K562 (cell line): ENCODE measurements around the gene ERN1. TPM values are rescaled to one million over a fixed set of nuclear protein-coding genes. Genes with fewer than 3 reads are reported as not detected.

Source experiments
- ATAC-seq: fragments of 200-7000 bp; cut with Tn5 transposase; 3 replicates; pipeline ENCODE4 v1.9.1; 2020; ENCODE audit warnings: moderate library complexity
- BruUV-seq: library from RNA; stranded (reverse); fragments of 400-500 nt; replicated peaks from 2 replicates; lab custom pipeline; 2021; lab: Mats Ljungman, UMichigan
- CTCF ChIA-PET: fragments of 300-600 bp; formaldehyde crosslinking; extraction: SDS; loops from one replicate; lab custom pipeline; 2021; ENCODE audit warnings: low intra/inter-chr PET ratio; lab: Yijun Ruan, JAX
- POLR2A ChIA-PET: fragments of 300-600, 350-650 bp; sonication (Branson Sonifier 250); formaldehyde crosslinking; extraction: SDS; loops from one replicate; lab custom pipeline; 2021; ENCODE audit warnings: antibody characterized with exemption, inconsistent platforms; lab: Yijun Ruan, JAX
- DNase-seq, 4 experiments: peaks; one replicate each; pipeline versions ENCODE4 v3.0.0 to v3.0.0-alpha.2; 2011 to 2018; ENCODE audit warnings: low spot score in 3 of 4, mixed read lengths in 3 of 4; ENCODE audit errors: extremely low read depth in 1 of 4
- FAIRE-seq: peaks from 2 replicates; lab custom pipeline; 2011; peaks lifted over from hg19 to GRCh38; lab: Jason Lieb, UNC
- H2AFZ ChIP-seq: 2 replicates; pipeline ENCODE4 v1.6.0; 2011; ENCODE audit warnings: low read depth, low read length, control low read depth, inconsistent platforms
- H3K27ac ChIP-seq: fragments of 200-600 bp; 3 replicates; pipeline ENCODE4 v1.8.0; 2011; ENCODE audit warnings: low read depth, mild to moderate bottlenecking, control low read depth, inconsistent platforms, low read length, moderate library complexity, mixed read lengths; ENCODE audit errors: extremely low read depth
- H3K27me3 ChIP-seq, 2 experiments: fragments of 300-600 bp in 1 of 2; 2 replicates in 1 of 2; 3 replicates in 1 of 2; pipeline versions ENCODE4 v1.6.0 to v1.8.0; 2011; ENCODE audit warnings: inconsistent platforms in 2 of 2, low read length in 2 of 2, mild to moderate bottlenecking in 1 of 2, mixed read lengths in 1 of 2, moderate library complexity in 1 of 2; ENCODE audit not compliant: control insufficient read depth in 2 of 2, insufficient read depth in 2 of 2
- H3K36me3 ChIP-seq: fragments of 300-600 bp; 3 replicates; pipeline ENCODE4 v1.8.0; 2011; ENCODE audit warnings: mild to moderate bottlenecking, low read length, inconsistent platforms; ENCODE audit not compliant: control insufficient read depth, insufficient read depth
- H3K4me1 ChIP-seq, 2 experiments: fragments of 200-600 bp in 1 of 2; replicated peaks in 1 of 2; 2 replicates in 1 of 2; 3 replicates in 1 of 2; pipeline versions ENCODE4 v1.5.1 to v1.8.0; 2011; ENCODE audit warnings: inconsistent platforms in 2 of 2, low read length in 2 of 2, mild to moderate bottlenecking in 1 of 2, mixed read lengths in 1 of 2, moderate library complexity in 1 of 2; ENCODE audit not compliant: control insufficient read depth in 2 of 2, insufficient read depth in 2 of 2
- H3K4me2 ChIP-seq: 2 replicates; pipeline ENCODE4 v1.6.1; 2011; ENCODE audit warnings: low read length, control low read depth, inconsistent platforms, mixed read lengths; ENCODE audit not compliant: insufficient read depth
- H3K4me3 ChIP-seq: fragments of 200-600 bp; sonication (generic), shearing (Covaris generic); 2 replicates; pipeline ENCODE4 v1.5.1; 2016; ENCODE audit warnings: control low read depth, inconsistent platforms
- H3K79me2 ChIP-seq: fragments of 200-600 bp; 3 replicates; pipeline ENCODE4 v1.8.0; 2011; ENCODE audit warnings: low read length, inconsistent platforms; ENCODE audit not compliant: control insufficient read depth, insufficient read depth
- H3K9ac ChIP-seq, 2 experiments: 2 replicates each; pipeline versions ENCODE4 v1.6.0 to v1.6.1; 2011; ENCODE audit warnings: low read depth in 2 of 2, low read length in 2 of 2, control low read depth in 1 of 2, inconsistent platforms in 1 of 2, mild to moderate bottlenecking in 1 of 2, mixed read lengths in 1 of 2; ENCODE audit not compliant: insufficient read depth in 1 of 2
- H3K9me1 ChIP-seq: one replicate; pipeline ENCODE4 v1.6.0; 2011; ENCODE audit warnings: inconsistent platforms, mild to moderate bottlenecking, low read length, moderate library complexity; ENCODE audit not compliant: control insufficient read depth, insufficient read depth
- H3K9me3 ChIP-seq: replicated peaks from 2 replicates; pipeline ENCODE4 v1.5.1; 2011; ENCODE audit warnings: low read depth, low read length, inconsistent platforms; ENCODE audit not compliant: control insufficient read depth, insufficient read depth
- H4K20me1 ChIP-seq: replicated peaks from 2 replicates; pipeline ENCODE4 v1.6.1; 2011; ENCODE audit warnings: low read length, inconsistent platforms, mixed read lengths; ENCODE audit not compliant: control insufficient read depth, insufficient read depth
- BCLAF1 ChIP-seq, 2 experiments: fragments of 450-650 bp in 1 of 2; IDR thresholded peaks; 2 replicates each; pipeline ENCODE4 v1.6.1; 2011 to 2017; ENCODE audit warnings: low read depth in 2 of 2, antibody characterized with exemption in 1 of 2, borderline replicate concordance in 1 of 2, low read length in 1 of 2, mild to moderate bottlenecking in 1 of 2, mixed read lengths in 1 of 2; ENCODE audit not compliant: control insufficient read depth in 1 of 2
- FOXM1 ChIP-seq, 2 experiments: fragments of 450-650 bp in 1 of 2; sonication (generic) in 1 of 2; formaldehyde crosslinking in 1 of 2; IDR thresholded peaks; 2 replicates each; pipeline versions ENCODE4 v1.6.1 to v1.9.0; 2017 to 2022; ENCODE audit warnings: low read depth in 2 of 2, mild to moderate bottlenecking in 2 of 2, missing genetic modification reagents in 1 of 2, moderate library complexity in 1 of 2
- GMEB1 ChIP-seq: fragments of 250-450 bp; sonication (Bioruptor Pico); IDR thresholded peaks from 2 replicates; pipeline ENCODE4 v1.4.0; 2020; ENCODE audit warnings: mild to moderate bottlenecking
- HINFP ChIP-seq: fragments of 450-650 bp; conservative IDR thresholded peaks from 2 replicates; pipeline ENCODE4 v1.6.1; 2016; ENCODE audit warnings: missing genetic modification characterization, low read depth, mild to moderate bottlenecking, control low read depth, missing compliant biosample characterization
- HMG20A ChIP-seq: fragments of 450-650 bp; formaldehyde crosslinking; conservative IDR thresholded peaks from 2 replicates; pipeline ENCODE4 v1.4.0; 2020; ENCODE audit warnings: mild to moderate bottlenecking, mixed read lengths
- MAFG ChIP-seq: fragments of 450-650 bp; conservative IDR thresholded peaks from 2 replicates; pipeline ENCODE4 v1.6.1; 2016; ENCODE audit warnings: missing genetic modification characterization, missing compliant biosample characterization
- MEF2D ChIP-seq: conservative IDR thresholded peaks from 2 replicates; pipeline ENCODE4 v1.6.1; 2016; ENCODE audit warnings: low read depth, missing genetic modification characterization, missing compliant biosample characterization
- NELFE ChIP-seq: IDR thresholded peaks from 2 replicates; pipeline ENCODE4 v1.6.1; 2011; ENCODE audit warnings: mild to moderate bottlenecking; ENCODE audit not compliant: insufficient read depth, insufficient read length
- NR2F6 ChIP-seq: fragments of 450-650 bp; formaldehyde crosslinking; IDR thresholded peaks from 2 replicates; pipeline ENCODE4 v1.4.0; 2020; ENCODE audit warnings: mild to moderate bottlenecking
- PTRF ChIP-seq: fragments of 450-650 bp; IDR thresholded peaks from 2 replicates; pipeline ENCODE4 v1.6.1; 2016; ENCODE audit warnings: mild to moderate bottlenecking, missing genetic modification characterization, missing compliant biosample characterization
- SNRNP70 ChIP-seq: fragments of 200-400 bp; formaldehyde crosslinking; optimal IDR thresholded peaks from 2 replicates; pipeline ENCODE3; 2017; ENCODE audit warnings: low read depth, low read length
- ZNF217 ChIP-seq: sonication (generic); formaldehyde crosslinking; IDR thresholded peaks from 2 replicates; pipeline ENCODE4 v1.8.0; 2022; ENCODE audit warnings: mild to moderate bottlenecking, missing genetic modification reagents
- ZNF431 ChIP-seq: sonication (generic); formaldehyde crosslinking; IDR thresholded peaks from 2 replicates; pipeline ENCODE4 v1.8.0; 2022; ENCODE audit warnings: mild to moderate bottlenecking, missing genetic modification reagents
- ZNF586 ChIP-seq: fragments of 450-650 bp; formaldehyde crosslinking; conservative IDR thresholded peaks from 2 replicates; pipeline ENCODE4 v1.4.0; 2020; ENCODE audit warnings: mild to moderate bottlenecking, moderate library complexity
- whole genome bisulfite sequencing: fragments of 100-300 bp; shearing (Covaris generic); methylation state at CpG from one replicate; pipeline ENCODE4 v1.1.6; 2016; ENCODE audit warnings: low coverage, mixed read lengths; ENCODE audit not compliant: insufficient coverage; ENCODE audit errors: missing lambda C conversion rate; 5-methylcytosine and 5-hydroxymethylcytosine counted together
- in situ Hi-C: fragments of 300-500 bp; cut with MboI; formaldehyde crosslinking; loops from 4 replicates; pipeline ENCODE4 v1.15.0; 2018; ENCODE audit warnings: inconsistent platforms, mixed read lengths
- intact Hi-C: fragments of 100-400 bp; cut with micrococcal nuclease; formaldehyde crosslinking; loops from 2 replicates; pipeline ENCODE4 v1.14.2; 2022
- polyA plus RNA-seq, 8 experiments: library from polyadenylated mRNA; depleted of rRNA in 4 of 8; stranded (reverse) in 5 of 8; unstranded in 3 of 8; fragments of >200 nt; fragmentation: Nextera tagmentation in 2 of 8; fragmentation: Illumina TruSeq in 1 of 8; extraction: Ambion mirVana in 2 of 8; extraction: Trizol in 1 of 8; gene quantifications; 2 replicates each; pipeline versions ENCODE4 v1.2.1 to v1.2.3, GENCODE V29; 2011 to 2014; ENCODE audit warnings: inconsistent platforms in 1 of 8, missing spikeins in 1 of 8
- total RNA-seq, 7 experiments: library from RNA; depleted of rRNA in 6 of 7; stranded (reverse); fragments of >200 nt in 6 of 7; fragmentation: Illumina TruSeq in 2 of 7; extraction: Trizol in 2 of 7; gene quantifications; 2 replicates each; pipeline versions ENCODE4 v1.2.1 to v1.2.3, GENCODE V29; 2011 to 2021; ENCODE audit warnings: low replicate concordance in 1 of 7

ERN1 gene
- total and polyA plus RNA-seq, 9 of the 15 experiments (the other 6 are each of a cell fraction or from before 2014, with no cell fraction given): 2.1 to 22.5 (median 7.3) TPM

DNA sequence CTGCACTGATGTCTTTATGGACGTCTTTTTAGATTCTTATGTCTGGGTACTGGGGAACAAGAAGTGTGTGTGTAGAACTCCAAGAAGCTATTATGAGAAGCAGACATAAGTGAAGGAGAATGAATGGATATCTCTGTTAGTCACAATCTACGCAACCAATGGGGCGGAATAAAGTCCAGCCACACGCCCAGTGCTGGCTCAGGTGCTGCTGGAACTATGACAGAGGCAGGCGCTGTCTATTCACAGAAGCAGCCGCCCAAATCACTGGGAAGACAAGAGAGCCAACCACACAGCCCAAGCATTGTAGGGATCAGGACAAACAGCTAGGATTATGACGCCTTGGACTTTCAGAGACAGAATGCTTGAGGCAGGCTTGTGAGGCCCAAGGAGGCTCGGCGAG lies 65.6 kb downstream of the ERN1 start:
- H3K4me2 ChIP-seq: no peak overlapping the region
- no peak overlapping the region for H3K4me3 ChIP-seq
- no peak for DNase-seq
- no peak overlapping the region for H3K27ac ChIP-seq
- 89% methylated on average over 9 of the region's 9 CpGs for WGBS
- no peak for FAIRE-seq
- H3K79me2 ChIP-seq: no peaks in the 10 kb centered on the region
- CTCF ChIA-PET: interaction anchor here (1.1 to 3.6 kb wide), 3 partner anchors 69 to 218 kb away, joined by 3 to 32 read pairs (median 6); no protein-coding TSS in a partner anchor
- H3K9me3 ChIP-seq: peaks cover 3% of the 10 kb centered on the region; the same call in 1 of the 2 replicates
- intact Hi-C loops (loop anchor here (10.0 kb wide), 1 partner anchor 220 kb away; no protein-coding TSS in a partner anchor), in situ Hi-C loops (loop anchor here (5.0 kb wide), 1 partner anchor 68 kb away; the partner anchor contains the start of gene ERN1)
- peaks cover 15% of the 10 kb centered on the region; the same call in 2 of the 3 replicates for H3K36me3 ChIP-seq
- H4K20me1 ChIP-seq: no peaks in the 10 kb centered on the region
- no peak for ATAC-seq
- no peaks in the 10 kb centered on the region for H3K9me1 ChIP-seq
- H3K9ac ChIP-seq: no peak overlapping the region
- no TSS peak for BruUV-seq
- peaks cover 0 to 4% of the 10 kb centered on the region in 2 experiments; a peak in 2 of 5 replicates for H3K4me1 ChIP-seq
- H3K27me3 ChIP-seq: no peaks in the 10 kb centered on the region
- H2AFZ ChIP-seq: no peak overlapping the region
- POLR2A ChIA-PET: interaction anchor here (1.0 to 2.6 kb wide), 6 partner anchors 11 to 81 kb away, joined by 3 to 9 read pairs (median 4); no protein-coding TSS in a partner anchor
- no peak for TF ChIP-seq NELFE
- no peak for TF ChIP-seq BCLAF1 (IDR thresholded peaks at IDR 0.05; ENCODE audit: borderline replicate concordance in 1 of 2, control insufficient read depth in 1 of 2, low read depth in 2 of 2, low read length in 1 of 2)
- no peak for TF ChIP-seq FOXM1 (IDR thresholded peaks at IDR 0.05; ENCODE audit: low read depth)
- TF ChIP-seq FOXM1 (CRISPR knock-in tag; IDR thresholded peaks at IDR 0.05; ENCODE audit: low read depth): no peak
- no peak for TF ChIP-seq HMG20A (CRISPR knock-in tag)
- no peak for TF ChIP-seq HINFP (tag)
- TF ChIP-seq ZNF217: no peak
- no peak for TF ChIP-seq SNRNP70
- no peak for TF ChIP-seq ZNF586 (CRISPR knock-in tag)
- no peak for TF ChIP-seq GMEB1 (CRISPR knock-in tag)
- TF ChIP-seq PTRF: no peak
- no peak for TF ChIP-seq ZNF431 (CRISPR knock-in tag)
- no peak for TF ChIP-seq MAFG (tag)
- no peak for TF ChIP-seq NR2F6
- TF ChIP-seq MEF2D (tag): no peak
